Measurements from ENCODE around the gene IZUMO4. TPM values are rescaled to one million over a fixed set of nuclear protein-coding genes. Genes with fewer than 3 reads are reported as not detected.

The IZUMO4 gene
- total and polyA plus RNA-seq, 10 of the 15 experiments (the other 5 are each of a cell fraction or from before 2014, with no cell fraction given) = 0.53 to 27.1 (median 7.5) TPM

- no peak for DNase-seq (ENCODE audit: low read depth, low spot score)
- no TSS peak for BruUV-seq (replicated peaks)
- POLR2A ChIA-PET = interaction anchor here (0.7 to 6.0 kb wide), 8 partner anchors 13 to 490 kb away, joined by 3 to 110 read pairs (median 6); partner anchors contain the start of gene MOB3A
- Histone ChIP-seq H3K27me3 (replicated peaks in 1 of 2; ENCODE audit: control insufficient read depth in 2 of 2, insufficient read depth in 2 of 2, low read length in 1 of 2) (no peaks in the 10 kb centered on the region), H3K4me3 (no peak overlapping the region), H3K36me3 (ENCODE audit: control insufficient read depth in 2 of 2, insufficient read depth in 2 of 2, low read length in 1 of 2) (no peaks in the 10 kb centered on the region), H2AFZ (ENCODE audit: control insufficient read depth, low read depth, low read length) (peak overlapping the region; percentile 53), H3K4me1 (ENCODE audit: control insufficient read depth, insufficient read depth, low read length) (peaks cover 50% of the 10 kb centered on the region), H3K79me2 (ENCODE audit: control insufficient read depth, insufficient read depth, low read length) (peaks cover 24% of the 10 kb centered on the region), H3K27ac (ENCODE audit: control insufficient read depth, insufficient read depth) (peak overlapping the region; percentile 80), H3K4me2 (ENCODE audit: control insufficient read depth, insufficient read depth) (peak overlapping the region; percentile 85), H3K9ac (ENCODE audit: control insufficient read depth, insufficient read depth, low read length) (peak overlapping the region; percentile 56), H3K9me3 (replicated peaks; ENCODE audit: control insufficient read depth, insufficient read depth, low read length) (no peaks in the 10 kb centered on the region), H4K20me1 (ENCODE audit: control insufficient read depth, insufficient read depth) (peaks cover 2% of the 10 kb centered on the region)
- ATAC-seq = peak; percentile 11
- in situ Hi-C loops (cut with MboI) (no loop called here), intact Hi-C loops (cut with micrococcal nuclease; ENCODE audit: unreplicated experiment) (loop anchor here (1.0 to 5.0 kb wide), 2 partner anchors 36 to 157 kb away; no protein-coding TSS in a partner anchor)
- WGBS (ENCODE audit: insufficient coverage, insufficient replicate concordance, low lambda C conversion rate, missing lambda C conversion rate) = under 1% methylated on average over 8 of the region's 8 CpGs
- CTCF ChIA-PET = interaction anchor here (0.8 to 1.3 kb wide), 2 partner anchors 14 to 97 kb away, joined by 3 to 4 read pairs; no protein-coding TSS in a partner anchor
- SMC1A ChIA-PET (ENCODE audit: uncharacterized antibody, unreplicated experiment) = interaction anchor here (0.8 to 1.8 kb wide), 4 partner anchors 9 to 35 kb away, joined by 3 to 5 read pairs (median 3); no protein-coding TSS in a partner anchor
- TF ChIP-seq PKNOX1 (IDR thresholded peaks at IDR 0.05) (no peak), ZNF687 (IDR thresholded peaks at IDR 0.05) (peak; percentile 15; the same call in 1 of the 2 replicates), NKRF (conservative IDR thresholded peaks at IDR 0.05) (peak; percentile 29), ZSCAN29 (IDR thresholded peaks at IDR 0.05) (no peak), SMARCA5 (IDR thresholded peaks at IDR 0.05) (no peak), ZNF384 (IDR thresholded peaks at IDR 0.05; ENCODE audit: borderline replicate concordance, low read depth, low read length) (peak; percentile 45), EGR1 (IDR thresholded peaks at IDR 0.05; ENCODE audit: borderline replicate concordance in 1 of 2, low read depth in 2 of 2, low read length in 2 of 2) (peak in 1 of 2 experiments; percentile 64; a peak in 1 of 3 replicates), BACH1 (IDR thresholded peaks at IDR 0.05; ENCODE audit: borderline replicate concordance) (peak; percentile 56; the same call in 1 of the 2 replicates), LARP7 (IDR thresholded peaks at IDR 0.05) (peak; percentile 33; the same call in 1 of the 2 replicates), EED (IDR thresholded peaks at IDR 0.05; ENCODE audit: low read depth) (peak; percentile 14; the same call in 1 of the 2 replicates)
- RAD21 ChIA-PET (ENCODE audit: unreplicated experiment) = interaction anchor here (0.7 to 1.3 kb wide), 5 partner anchors 12 to 157 kb away, joined by 3 to 7 read pairs (median 4); no protein-coding TSS in a partner anchor
- no peak for FAIRE-seq
These were observed 42.0 kb upstream of the IZUMO4 start for GRCh38 chr19:2054763-2055162.

Measured in GM12878 (cell line).